Measurements from ENCODE around the gene ARHGAP31.
A peak's percentile ranks its signal among the peaks of the same experiment; 100 is the strongest.
"Not testable (repeated sequence)": the region's sequence is repeated elsewhere in the genome, so short reads cannot be mapped to it uniquely, and the experiment has no call there.

ARHGAP31 gene

GRCh38 chr3:119352034-119352609 lies 57.9 kb downstream of the ARHGAP31 start:
- DNase-seq: peak; percentile 73

- peak; percentile 82 for DNase-seq
Observed at GRCh38 chr3:119352863-119353527, 58.8 kb downstream of the ARHGAP31 start.

- not testable (repeated sequence) for DNase-seq
Observed at GRCh38 chr3:119355608-119356007, 61.4 kb downstream of the ARHGAP31 start.

GRCh38 chr3:119356646-119357045 lies 62.5 kb downstream of the ARHGAP31 start:
- peak; percentile 15 for DNase-seq

- DNase-seq: peak; percentile 31
Observed at GRCh38 chr3:119357190-119357589, 63.0 kb downstream of the ARHGAP31 start.

GRCh38 chr3:119359476-119360326 lies 65.5 kb downstream of the ARHGAP31 start:
- DNase-seq: no peak

- no peak for DNase-seq
Observed at GRCh38 chr3:119360736-119361462, 66.7 kb downstream of the ARHGAP31 start.

- no peak for DNase-seq
Observed at GRCh38 chr3:119362010-119362409, 67.8 kb downstream of the ARHGAP31 start.

- DNase-seq: no peak
Observed at GRCh38 chr3:119362940-119363725, 69.0 kb downstream of the ARHGAP31 start.

- DNase-seq: no peak
Observed at GRCh38 chr3:119364401-119364800, 70.2 kb downstream of the ARHGAP31 start.

GRCh38 chr3:119365418-119365817 lies 71.2 kb downstream of the ARHGAP31 start:
- no peak for DNase-seq

GRCh38 chr3:119367000-119367399 lies 72.8 kb downstream of the ARHGAP31 start:
- DNase-seq: no peak

GRCh38 chr3:119368298-119368697 lies 74.1 kb downstream of the ARHGAP31 start:
- DNase-seq: no peak

GRCh38 chr3:119371786-119372185 lies 77.6 kb downstream of the ARHGAP31 start:
- DNase-seq: not testable (repeated sequence)

GRCh38 chr3:119375106-119375505 lies 80.9 kb downstream of the ARHGAP31 start:
- no peak for DNase-seq

GRCh38 chr3:119375510-119375909 lies 81.3 kb downstream of the ARHGAP31 start:
- no peak for DNase-seq

- DNase-seq: no peak
Observed at GRCh38 chr3:119376758-119377157, 82.6 kb downstream of the ARHGAP31 start.

- no peak for DNase-seq
Observed at GRCh38 chr3:119378259-119378803, 84.1 kb downstream of the ARHGAP31 start.

- no peak for DNase-seq
Observed at GRCh38 chr3:119380697-119381096, 86.5 kb downstream of the ARHGAP31 start.

GRCh38 chr3:119382134-119382533 lies 88.0 kb downstream of the ARHGAP31 start:
- no peak for DNase-seq

- DNase-seq: no peak
Observed at GRCh38 chr3:119388577-119388976, 94.4 kb downstream of the ARHGAP31 start.

GRCh38 chr3:119395923-119396358 lies 101.8 kb downstream of the ARHGAP31 start:
- no peak for DNase-seq

Measured in fibroblast of upper back skin (primary cell).